OCI-LY7 (cell line): ENCODE measurements around the gene ZNF281.
"Not testable (repeated sequence)": the region's sequence is repeated elsewhere in the genome, so short reads cannot be mapped to it uniquely, and the experiment has no call there.

Experiments
- EZH2phosphoT487 ChIP-seq: fragments of 200-600 bp; sonication (generic); IDR thresholded peaks from 2 replicates; pipeline ENCODE4 v1.6.1; 2018; ENCODE audit warnings: low read depth, borderline replicate concordance, mild to moderate bottlenecking, mixed run types, antibody characterized with exemption, low read length, moderate library complexity, mixed read lengths
- TF ChIP-seq, protein P1 (sequence below): fragments of 200-600 bp; sonication (generic); conservative IDR thresholded peaks from 2 replicates; pipeline ENCODE4 v1.5.1; 2014; ENCODE audit warnings: mild to moderate bottlenecking, antibody characterized with exemption, low read length, moderate library complexity, mixed read lengths

GRCh38 chr1:200357925-200358324, 51.9 kb downstream of the ZNF281 start:
- TF ChIP-seq, protein P1, sequence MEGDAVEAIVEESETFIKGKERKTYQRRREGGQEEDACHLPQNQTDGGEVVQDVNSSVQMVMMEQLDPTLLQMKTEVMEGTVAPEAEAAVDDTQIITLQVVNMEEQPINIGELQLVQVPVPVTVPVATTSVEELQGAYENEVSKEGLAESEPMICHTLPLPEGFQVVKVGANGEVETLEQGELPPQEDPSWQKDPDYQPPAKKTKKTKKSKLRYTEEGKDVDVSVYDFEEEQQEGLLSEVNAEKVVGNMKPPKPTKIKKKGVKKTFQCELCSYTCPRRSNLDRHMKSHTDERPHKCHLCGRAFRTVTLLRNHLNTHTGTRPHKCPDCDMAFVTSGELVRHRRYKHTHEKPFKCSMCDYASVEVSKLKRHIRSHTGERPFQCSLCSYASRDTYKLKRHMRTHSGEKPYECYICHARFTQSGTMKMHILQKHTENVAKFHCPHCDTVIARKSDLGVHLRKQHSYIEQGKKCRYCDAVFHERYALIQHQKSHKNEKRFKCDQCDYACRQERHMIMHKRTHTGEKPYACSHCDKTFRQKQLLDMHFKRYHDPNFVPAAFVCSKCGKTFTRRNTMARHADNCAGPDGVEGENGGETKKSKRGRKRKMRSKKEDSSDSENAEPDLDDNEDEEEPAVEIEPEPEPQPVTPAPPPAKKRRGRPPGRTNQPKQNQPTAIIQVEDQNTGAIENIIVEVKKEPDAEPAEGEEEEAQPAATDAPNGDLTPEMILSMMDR = not testable (repeated sequence)
- not testable (repeated sequence) for TF ChIP-seq EZH2phosphoT487
